Measurements from ENCODE around the gene GPR183. TPM values are rescaled to one million over a fixed set of nuclear protein-coding genes. Genes with fewer than 3 reads are reported as not detected.
A peak's percentile ranks its signal among the peaks of the same experiment; 100 is the strongest.

The GPR183 gene
- total RNA-seq, 1 experiment from 2014 or later: 0.11 TPM

GRCh38 chr13:99352351-99353245 lies 45.4 kb upstream of the GPR183 start:
- Histone ChIP-seq H3K79me2 (ENCODE audit: low read length) (peaks cover 4% of the 10 kb centered on the region), H3K27me3 (ENCODE audit: low read length) (no peaks in the 10 kb centered on the region), H3K9me2 (replicated peaks; ENCODE audit: insufficient read depth, low read length) (no peaks in the 10 kb centered on the region), H4K20me1 (ENCODE audit: insufficient read depth, low read depth, low read length) (no peaks in the 10 kb centered on the region), H3K9ac (ENCODE audit: low read length) (no peak overlapping the region), H3K4me1 (ENCODE audit: low read length) (peaks cover 31% of the 10 kb centered on the region), H3K4me3 (ENCODE audit: low read length) (no peak overlapping the region), H3K4me2 (ENCODE audit: low read depth, low read length, poor library complexity, severe bottlenecking) (no peak overlapping the region), H3K36me3 (ENCODE audit: insufficient read depth, low read length) (no peaks in the 10 kb centered on the region), H3K27ac (ENCODE audit: low read length) (no peak overlapping the region), H3K9me3 (ENCODE audit: low read length) (no peaks in the 10 kb centered on the region), H2AFZ (ENCODE audit: low read length) (no peak overlapping the region)
- DNase-seq: no peak

- H3K4me3 ChIP-seq (ENCODE audit: low read length): no peak overlapping the region
- H3K9ac ChIP-seq (ENCODE audit: low read length): no peak overlapping the region
- peaks cover 4% of the 10 kb centered on the region for H3K79me2 ChIP-seq (ENCODE audit: low read length)
- peaks cover 39% of the 10 kb centered on the region for H3K4me1 ChIP-seq (ENCODE audit: low read length)
- H3K27me3 ChIP-seq (ENCODE audit: low read length): no peaks in the 10 kb centered on the region
- H3K9me3 ChIP-seq (ENCODE audit: low read length): no peaks in the 10 kb centered on the region
- H3K36me3 ChIP-seq (ENCODE audit: insufficient read depth, low read length): no peaks in the 10 kb centered on the region
- no peaks in the 10 kb centered on the region for H3K9me2 ChIP-seq (replicated peaks; ENCODE audit: insufficient read depth, low read length)
- H2AFZ ChIP-seq (ENCODE audit: low read length): no peak overlapping the region
- no peak for DNase-seq
- no peak overlapping the region for H3K4me2 ChIP-seq (ENCODE audit: low read depth, low read length, poor library complexity, severe bottlenecking)
- H4K20me1 ChIP-seq (ENCODE audit: insufficient read depth, low read depth, low read length): no peaks in the 10 kb centered on the region
- H3K27ac ChIP-seq (ENCODE audit: low read length): no peak overlapping the region
Measured at GRCh38 chr13:99351772-99352171, 44.6 kb upstream of the GPR183 start.

GRCh38 chr13:99350191-99350590 lies 43.0 kb upstream of the GPR183 start:
- H3K4me2 ChIP-seq (ENCODE audit: low read depth, low read length, poor library complexity, severe bottlenecking): no peak overlapping the region
- H3K79me2 ChIP-seq (ENCODE audit: low read length): peaks cover 4% of the 10 kb centered on the region
- DNase-seq: no peak
- H3K9me2 ChIP-seq (replicated peaks; ENCODE audit: insufficient read depth, low read length): no peaks in the 10 kb centered on the region
- H3K9me3 ChIP-seq (ENCODE audit: low read length): no peaks in the 10 kb centered on the region
- peaks cover 43% of the 10 kb centered on the region for H3K4me1 ChIP-seq (ENCODE audit: low read length)
- H3K4me3 ChIP-seq (ENCODE audit: low read length): no peak overlapping the region
- no peaks in the 10 kb centered on the region for H3K27me3 ChIP-seq (ENCODE audit: low read length)
- no peaks in the 10 kb centered on the region for H4K20me1 ChIP-seq (ENCODE audit: insufficient read depth, low read depth, low read length)
- H3K27ac ChIP-seq (ENCODE audit: low read length): no peak overlapping the region
- H3K36me3 ChIP-seq (ENCODE audit: insufficient read depth, low read length): no peaks in the 10 kb centered on the region
- H3K9ac ChIP-seq (ENCODE audit: low read length): no peak overlapping the region
- H2AFZ ChIP-seq (ENCODE audit: low read length): no peak overlapping the region

- DNase-seq: no peak
- peaks cover 26% of the 10 kb centered on the region for H3K4me1 ChIP-seq (ENCODE audit: low read length)
- H3K4me2 ChIP-seq (ENCODE audit: low read depth, low read length, poor library complexity, severe bottlenecking): peak overlapping the region; percentile 14
- H3K27ac ChIP-seq (ENCODE audit: low read length): peak overlapping the region; percentile 61
- H2AFZ ChIP-seq (ENCODE audit: low read length): no peak overlapping the region
- no peak overlapping the region for H3K4me3 ChIP-seq (ENCODE audit: low read length)
- H4K20me1 ChIP-seq (ENCODE audit: insufficient read depth, low read depth, low read length): no peaks in the 10 kb centered on the region
- H3K36me3 ChIP-seq (ENCODE audit: insufficient read depth, low read length): peaks cover 2% of the 10 kb centered on the region; the same call in 1 of the 2 replicates
- no peaks in the 10 kb centered on the region for H3K9me3 ChIP-seq (ENCODE audit: low read length)
- H3K9ac ChIP-seq (ENCODE audit: low read length): peak overlapping the region; percentile 12; the same call in 1 of the 2 replicates
- no peaks in the 10 kb centered on the region for H3K9me2 ChIP-seq (replicated peaks; ENCODE audit: insufficient read depth, low read length)
- no peaks in the 10 kb centered on the region for H3K27me3 ChIP-seq (ENCODE audit: low read length)
- H3K79me2 ChIP-seq (ENCODE audit: low read length): peaks cover 4% of the 10 kb centered on the region
Measured at GRCh38 chr13:99347911-99348451, 40.8 kb upstream of the GPR183 start.

- Histone ChIP-seq H2AFZ (ENCODE audit: low read length) (no peak overlapping the region), H3K27ac (ENCODE audit: low read length) (peak overlapping the region; percentile 61), H3K4me1 (ENCODE audit: low read length) (peaks cover 26% of the 10 kb centered on the region)
Measured at GRCh38 chr13:99347335-99347878, 40.2 kb upstream of the GPR183 start.

GRCh38 chr13:99346335-99347042 lies 39.3 kb upstream of the GPR183 start:
- Histone ChIP-seq H2AFZ (ENCODE audit: low read length) (no peak overlapping the region), H3K27ac (ENCODE audit: low read length) (no peak overlapping the region), H3K9ac (ENCODE audit: low read length) (no peak overlapping the region), H3K36me3 (ENCODE audit: insufficient read depth, low read length) (peaks cover 2% of the 10 kb centered on the region; the same call in 1 of the 2 replicates), H3K9me2 (replicated peaks; ENCODE audit: insufficient read depth, low read length) (no peaks in the 10 kb centered on the region), H3K27me3 (ENCODE audit: low read length) (no peaks in the 10 kb centered on the region), H4K20me1 (ENCODE audit: insufficient read depth, low read depth, low read length) (no peaks in the 10 kb centered on the region), H3K9me3 (ENCODE audit: low read length) (no peaks in the 10 kb centered on the region), H3K4me1 (ENCODE audit: low read length) (peaks cover 26% of the 10 kb centered on the region), H3K79me2 (ENCODE audit: low read length) (peaks cover 2% of the 10 kb centered on the region), H3K4me2 (ENCODE audit: low read depth, low read length, poor library complexity, severe bottlenecking) (peak overlapping the region; percentile 14), H3K4me3 (ENCODE audit: low read length) (no peak overlapping the region)
- DNase-seq: no peak

More at GRCh38 chr13:99347335-99347878, 40.2 kb upstream of the GPR183 start:
- H3K4me2 ChIP-seq (ENCODE audit: low read depth, low read length, poor library complexity, severe bottlenecking): peak overlapping the region; percentile 14
- no peaks in the 10 kb centered on the region for H3K9me2 ChIP-seq (replicated peaks; ENCODE audit: insufficient read depth, low read length)
- H3K79me2 ChIP-seq (ENCODE audit: low read length): peaks cover 4% of the 10 kb centered on the region
- no peaks in the 10 kb centered on the region for H3K27me3 ChIP-seq (ENCODE audit: low read length)
- H3K9ac ChIP-seq (ENCODE audit: low read length): no peak overlapping the region; the same call in 1 of the 2 replicates
- H3K4me3 ChIP-seq (ENCODE audit: low read length): no peak overlapping the region
- H4K20me1 ChIP-seq (ENCODE audit: insufficient read depth, low read depth, low read length): no peaks in the 10 kb centered on the region
- DNase-seq: no peak
- peaks cover 2% of the 10 kb centered on the region; the same call in 1 of the 2 replicates for H3K36me3 ChIP-seq (ENCODE audit: insufficient read depth, low read length)
- H3K9me3 ChIP-seq (ENCODE audit: low read length): no peaks in the 10 kb centered on the region

GRCh38 chr13:99345345-99345744 lies 38.1 kb upstream of the GPR183 start:
- Histone ChIP-seq H3K27me3 (ENCODE audit: low read length) (no peaks in the 10 kb centered on the region), H3K9ac (ENCODE audit: low read length) (no peak overlapping the region), H2AFZ (ENCODE audit: low read length) (no peak overlapping the region), H3K9me3 (ENCODE audit: low read length) (no peaks in the 10 kb centered on the region), H3K4me2 (ENCODE audit: low read depth, low read length, poor library complexity, severe bottlenecking) (no peak overlapping the region), H3K36me3 (ENCODE audit: insufficient read depth, low read length) (peaks cover 2% of the 10 kb centered on the region; the same call in 1 of the 2 replicates), H4K20me1 (ENCODE audit: insufficient read depth, low read depth, low read length) (no peaks in the 10 kb centered on the region), H3K27ac (ENCODE audit: low read length) (no peak overlapping the region), H3K4me1 (ENCODE audit: low read length) (peaks cover 35% of the 10 kb centered on the region), H3K9me2 (replicated peaks; ENCODE audit: insufficient read depth, low read length) (no peaks in the 10 kb centered on the region), H3K79me2 (ENCODE audit: low read length) (no peaks in the 10 kb centered on the region; the same call in 1 of the 2 replicates), H3K4me3 (ENCODE audit: low read length) (no peak overlapping the region)
- DNase-seq: no peak
